H9 (cell line): ENCODE results near the gene ASPHD1. TPM values are rescaled to one million over a fixed set of nuclear protein-coding genes. Genes with fewer than 3 reads are reported as not detected.

Source experiments
- DNase-seq: peaks from one replicate; pipeline ENCODE4 v3.0.0-alpha.2; 2017
- H2AFZ ChIP-seq: one replicate; pipeline ENCODE4 v1.6.1; 2013; ENCODE audit warnings: mild to moderate bottlenecking, low read length, control low read depth, moderate library complexity
- H2AK5ac ChIP-seq: 2 replicates; pipeline ENCODE4 v1.6.1; 2013; ENCODE audit warnings: low read length, control low read depth, mixed read lengths; ENCODE audit not compliant: insufficient read length
- H2BK120ac ChIP-seq: one replicate; pipeline ENCODE4 v1.6.1; 2013; ENCODE audit warnings: low read depth, mild to moderate bottlenecking, low read length, control low read depth, inconsistent platforms; ENCODE audit not compliant: poor library complexity, severe bottlenecking
- H2BK12ac ChIP-seq: 2 replicates; pipeline ENCODE4 v1.6.1; 2013; ENCODE audit warnings: low read length, control low read depth, mixed read lengths, low read depth; ENCODE audit not compliant: insufficient read length
- H2BK15ac ChIP-seq: 2 replicates; pipeline ENCODE4 v1.6.1; 2013; ENCODE audit warnings: low read depth, low read length, control low read depth
- H2BK20ac ChIP-seq: one replicate; pipeline ENCODE4 v1.6.1; 2013; ENCODE audit warnings: low read depth, mild to moderate bottlenecking, low read length, control low read depth, inconsistent platforms; ENCODE audit not compliant: poor library complexity, severe bottlenecking
- H2BK5ac ChIP-seq: 2 replicates; pipeline ENCODE4 v1.6.1; 2013; ENCODE audit warnings: low read length, control low read depth, mixed read lengths; ENCODE audit not compliant: insufficient read length
- H3K14ac ChIP-seq: 2 replicates; pipeline ENCODE4 v1.6.1; 2013; ENCODE audit warnings: low read length, control low read depth; ENCODE audit not compliant: insufficient read depth
- H3K18ac ChIP-seq: 2 replicates; pipeline ENCODE4 v1.6.1; 2013; ENCODE audit warnings: low read depth, mild to moderate bottlenecking, mixed read lengths, low read length, control low read depth; ENCODE audit not compliant: insufficient read length
- H3K23ac ChIP-seq: 2 replicates; pipeline ENCODE4 v1.6.1; 2013; ENCODE audit warnings: low read length, control low read depth, mixed read lengths, low read depth; ENCODE audit not compliant: insufficient read length
- H3K23me2 ChIP-seq: 2 replicates; pipeline ENCODE4 v1.6.1; 2013; ENCODE audit warnings: low read depth, mild to moderate bottlenecking, mixed read lengths, low read length, control low read depth; ENCODE audit not compliant: insufficient read length, poor library complexity, severe bottlenecking
- H3K27ac ChIP-seq: 2 replicates; pipeline ENCODE4 v1.5.1; 2013; ENCODE audit warnings: low read length, control low read depth, mixed read lengths, low read depth; ENCODE audit not compliant: insufficient read length
- H3K27me3 ChIP-seq: 2 replicates; pipeline ENCODE4 v1.6.1; 2013; ENCODE audit warnings: low read length, control low read depth, inconsistent platforms; ENCODE audit not compliant: insufficient read depth
- H3K4ac ChIP-seq: 2 replicates; pipeline ENCODE4 v1.6.1; 2013; ENCODE audit warnings: low read depth, mild to moderate bottlenecking, control low read depth, inconsistent platforms, low read length, moderate library complexity
- H3K4me1 ChIP-seq: 2 replicates; pipeline ENCODE4 v1.6.1; 2013; ENCODE audit warnings: low read length, control low read depth, inconsistent platforms; ENCODE audit not compliant: insufficient read depth
- H3K4me2 ChIP-seq: 2 replicates; pipeline ENCODE4 v1.6.1; 2013; ENCODE audit warnings: low read length, control low read depth, mixed read lengths; ENCODE audit not compliant: insufficient read length, insufficient read depth
- H3K56ac ChIP-seq: 2 replicates; pipeline ENCODE4 v1.6.1; 2013; ENCODE audit warnings: low read depth, mild to moderate bottlenecking, mixed read lengths, low read length, control low read depth; ENCODE audit not compliant: insufficient read length
- H3K79me1 ChIP-seq: 2 replicates; pipeline ENCODE4 v1.6.1; 2013; ENCODE audit warnings: low read depth, mild to moderate bottlenecking, moderate library complexity, low read length, control low read depth, inconsistent platforms; ENCODE audit not compliant: insufficient read depth, poor library complexity, severe bottlenecking
- H3K79me2 ChIP-seq: 2 replicates; pipeline ENCODE4 v1.6.1; 2013; ENCODE audit warnings: low read length, control low read depth, inconsistent platforms; ENCODE audit not compliant: insufficient read depth
- H3K9ac ChIP-seq: 2 replicates; pipeline ENCODE4 v1.6.1; 2013; ENCODE audit warnings: low read length, control low read depth, mixed read lengths; ENCODE audit not compliant: insufficient read length; ENCODE audit errors: extremely low read depth
- H3K9me3 ChIP-seq: one replicate; pipeline ENCODE4 v1.6.1; 2013; ENCODE audit warnings: low read depth, low read length, inconsistent platforms; ENCODE audit not compliant: control insufficient read depth
- H3T11ph ChIP-seq: one replicate; pipeline ENCODE4 v1.6.1; 2013; ENCODE audit warnings: mild to moderate bottlenecking, low read length, control low read depth, inconsistent platforms
- H4K20me1 ChIP-seq: one replicate; pipeline ENCODE4 v1.6.1; 2013; ENCODE audit not compliant: control insufficient read depth, insufficient read length, insufficient read depth
- H4K5ac ChIP-seq: 2 replicates; pipeline ENCODE4 v1.6.1; 2013; ENCODE audit warnings: low read depth, mild to moderate bottlenecking, mixed read lengths, low read length, control low read depth; ENCODE audit not compliant: insufficient read length
- H4K8ac ChIP-seq: replicated peaks from 2 replicates; pipeline ENCODE4 v1.6.1; 2013; ENCODE audit warnings: low read length, control low read depth, mixed read lengths, low read depth; ENCODE audit not compliant: insufficient read length
- H4K91ac ChIP-seq: 2 replicates; pipeline ENCODE4 v1.6.1; 2013; ENCODE audit warnings: low read depth, mild to moderate bottlenecking, moderate library complexity, mixed read lengths, low read length, control low read depth; ENCODE audit not compliant: insufficient read length
- H3K27ac Mint-ChIP-seq, 3 experiments: 2 replicates in 2 of 3; 3 replicates in 1 of 3; pipeline ENCODE4 v1.8.0; 2020 to 2021; ENCODE audit warnings: mixed read lengths in 3 of 3, mild to moderate bottlenecking in 1 of 3, moderate library complexity in 1 of 3
- H3K27me3 Mint-ChIP-seq: 2 replicates; pipeline ENCODE4 v1.8.0; 2021; ENCODE audit warnings: low read depth, mild to moderate bottlenecking, moderate library complexity, mixed read lengths
- H3K36me3 Mint-ChIP-seq, 3 experiments: 2 replicates in 2 of 3; 3 replicates in 1 of 3; pipeline ENCODE4 v1.8.0; 2020 to 2021; ENCODE audit warnings: low read depth in 3 of 3, mixed read lengths in 3 of 3; ENCODE audit not compliant: insufficient read depth in 1 of 3
- H3K4me1 Mint-ChIP-seq, 2 experiments: 2 replicates each; pipeline ENCODE4 v1.8.0; 2020; ENCODE audit warnings: mixed read lengths in 2 of 2
- H3K4me3 Mint-ChIP-seq, 2 experiments: 2 replicates in 1 of 2; 3 replicates in 1 of 2; pipeline ENCODE4 v1.8.0; 2020 to 2021; ENCODE audit warnings: mild to moderate bottlenecking in 2 of 2, mixed read lengths in 2 of 2, moderate library complexity in 1 of 2
- H3K9me3 Mint-ChIP-seq, 2 experiments: 2 replicates in 1 of 2; 3 replicates in 1 of 2; pipeline ENCODE4 v1.8.0; 2020; ENCODE audit warnings: mild to moderate bottlenecking in 2 of 2, mixed read lengths in 2 of 2, moderate library complexity in 1 of 2
- WGBS: extraction: QIAGEN DNeasy Blood & Tissue Kit; methylation state at CpG from one replicate; pipeline ENCODE4 v1.1.7; 2013; ENCODE audit warnings: missing lambda C conversion rate, low lambda C conversion rate, mixed read lengths; ENCODE audit not compliant: insufficient read length; ENCODE audit errors: extremely low coverage; 5-methylcytosine and 5-hydroxymethylcytosine counted together
- total RNA-seq: library from RNA; stranded (reverse); gene quantifications from 2 replicates; pipeline ENCODE4 v1.2.1, GENCODE V29; 2021
- TF ChIP-seq, protein P1 (sequence below): fragments of 200-600 bp; sonication (generic); conservative IDR thresholded peaks from 3 replicates; pipeline ENCODE4 v1.8.0; 2021; ENCODE audit warnings: antibody characterized with exemption, mild to moderate bottlenecking

ASPHD1 gene
- total RNA-seq, 1 experiment from 2014 or later = 16.7 TPM

DNA sequence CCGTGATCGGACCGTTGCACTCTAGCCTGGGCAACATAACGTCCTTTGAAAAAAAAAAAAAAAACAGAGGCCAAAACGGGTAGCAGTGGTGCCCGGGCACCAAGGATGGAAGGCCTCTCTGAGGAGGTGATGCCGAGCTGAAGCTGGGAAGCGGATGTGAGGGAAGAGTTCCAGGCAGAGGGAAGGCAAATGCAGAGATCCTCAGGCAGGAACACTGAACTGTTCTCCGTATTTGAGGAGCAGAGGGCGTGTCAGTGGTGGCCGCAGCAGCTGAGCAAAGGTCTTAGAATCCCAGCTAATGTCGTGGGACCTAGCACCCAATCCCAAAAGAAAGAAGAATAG is 26.4 kb downstream of the ASPHD1 start:
- H3K4ac ChIP-seq = no peak overlapping the region
- peaks cover 20% of the 10 kb centered on the region for H3K23me2 ChIP-seq
- Mint-ChIP-seq H3K9me3 (no peaks in the 10 kb centered on the region), H3K4me3 (peak overlapping the region; percentile 89 to 96), H3K27ac (peak overlapping the region; percentile 93 to 98 (median 98); a peak in 4 of 7 replicates), H3K4me1 (peaks cover 21 to 30% of the 10 kb centered on the region in 2 experiments), H3K27me3 (no peaks in the 10 kb centered on the region), H3K36me3 (peaks cover 2 to 15% (median 8%) of the 10 kb centered on the region in 3 experiments; a peak in 6 of 7 replicates)
- no peak for DNase-seq
- peak overlapping the region; percentile 92 for H3K18ac ChIP-seq
- no peak overlapping the region for H2BK15ac ChIP-seq
- peak overlapping the region; percentile 56 for H4K5ac ChIP-seq
- no peak overlapping the region for H2BK5ac ChIP-seq
- H3K23ac ChIP-seq = no peak overlapping the region
- H3K27ac ChIP-seq = no peak overlapping the region
- H2AK5ac ChIP-seq = no peak overlapping the region
- H2BK20ac ChIP-seq = no peak overlapping the region
- peak overlapping the region; percentile 30 for H4K8ac ChIP-seq
- peaks cover 8% of the 10 kb centered on the region; the same call in 1 of the 2 replicates for H3K4me1 ChIP-seq
- H3K9ac ChIP-seq = peak overlapping the region; percentile 91
- no peaks in the 10 kb centered on the region for H3K27me3 ChIP-seq
- TF ChIP-seq, protein P1, sequence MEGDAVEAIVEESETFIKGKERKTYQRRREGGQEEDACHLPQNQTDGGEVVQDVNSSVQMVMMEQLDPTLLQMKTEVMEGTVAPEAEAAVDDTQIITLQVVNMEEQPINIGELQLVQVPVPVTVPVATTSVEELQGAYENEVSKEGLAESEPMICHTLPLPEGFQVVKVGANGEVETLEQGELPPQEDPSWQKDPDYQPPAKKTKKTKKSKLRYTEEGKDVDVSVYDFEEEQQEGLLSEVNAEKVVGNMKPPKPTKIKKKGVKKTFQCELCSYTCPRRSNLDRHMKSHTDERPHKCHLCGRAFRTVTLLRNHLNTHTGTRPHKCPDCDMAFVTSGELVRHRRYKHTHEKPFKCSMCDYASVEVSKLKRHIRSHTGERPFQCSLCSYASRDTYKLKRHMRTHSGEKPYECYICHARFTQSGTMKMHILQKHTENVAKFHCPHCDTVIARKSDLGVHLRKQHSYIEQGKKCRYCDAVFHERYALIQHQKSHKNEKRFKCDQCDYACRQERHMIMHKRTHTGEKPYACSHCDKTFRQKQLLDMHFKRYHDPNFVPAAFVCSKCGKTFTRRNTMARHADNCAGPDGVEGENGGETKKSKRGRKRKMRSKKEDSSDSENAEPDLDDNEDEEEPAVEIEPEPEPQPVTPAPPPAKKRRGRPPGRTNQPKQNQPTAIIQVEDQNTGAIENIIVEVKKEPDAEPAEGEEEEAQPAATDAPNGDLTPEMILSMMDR = no peak
- no peak overlapping the region for H2BK12ac ChIP-seq
- H3K56ac ChIP-seq = no peak overlapping the region
- H3T11ph ChIP-seq = no peak overlapping the region
- H3K4me2 ChIP-seq = peak overlapping the region; percentile 85
- no peak overlapping the region for H4K91ac ChIP-seq
- no peak overlapping the region for H2AFZ ChIP-seq
- WGBS = no CpG with 5 or more reads among the region's 12 CpGs
- H3K79me2 ChIP-seq = no peaks in the 10 kb centered on the region
- H3K14ac ChIP-seq = peak overlapping the region; percentile 92; the same call in 1 of the 2 replicates
- H2BK120ac ChIP-seq = peak overlapping the region; percentile 51
- no peaks in the 10 kb centered on the region for H4K20me1 ChIP-seq
- H3K9me3 ChIP-seq = no peaks in the 10 kb centered on the region
- H3K79me1 ChIP-seq = no peaks in the 10 kb centered on the region
